Neural progenitor cell (in vitro differentiated cells): ENCODE data around the gene AP1B1. TPM values are rescaled to one million over a fixed set of nuclear protein-coding genes. Genes with fewer than 3 reads are reported as not detected.

Experiments used
- DNase-seq: peaks from one replicate; pipeline ENCODE4 v3.0.0-alpha.2; 2016; ENCODE audit warnings: low spot score
- H2AFZ ChIP-seq: fragments of 200-600 bp; sonication (generic); replicated peaks from 2 replicates; pipeline ENCODE4 v1.6.1; 2016; ENCODE audit warnings: antibody characterized with exemption
- H3F3A ChIP-seq: fragments of 200-600 bp; sonication (generic); 2 replicates; pipeline ENCODE4 v1.6.1; 2016; ENCODE audit warnings: antibody characterized with exemption, low read depth
- H3K27ac ChIP-seq: fragments of 200-600 bp; sonication (generic); 2 replicates; pipeline ENCODE4 v1.5.1; 2016; ENCODE audit warnings: mild to moderate bottlenecking
- H3K27me3 ChIP-seq: fragments of 200-600 bp; sonication (generic); 2 replicates; pipeline ENCODE4 v1.6.1; 2016; ENCODE audit warnings: mild to moderate bottlenecking, moderate library complexity
- H3K36me3 ChIP-seq: fragments of 200-600 bp; sonication (generic); 2 replicates; pipeline ENCODE4 v1.5.1; 2016
- H3K4me1 ChIP-seq: fragments of 200-600 bp; sonication (generic); 2 replicates; pipeline ENCODE4 v1.6.1; 2016; ENCODE audit warnings: mixed run types
- H3K4me2 ChIP-seq: fragments of 200-600 bp; sonication (generic); 2 replicates; pipeline ENCODE4 v1.6.1; 2016
- H3K4me3 ChIP-seq: fragments of 200-600 bp; sonication (generic); 2 replicates; pipeline ENCODE4 v1.5.1; 2016
- H3K79me2 ChIP-seq: fragments of 200-600 bp; sonication (generic); 2 replicates; pipeline ENCODE4 v1.6.1; 2016; ENCODE audit warnings: low read depth
- H3K9ac ChIP-seq: fragments of 200-600 bp; sonication (generic); 2 replicates; pipeline ENCODE4 v1.6.1; 2016
- H3K9me3 ChIP-seq: fragments of 200-600 bp; sonication (generic); 2 replicates; pipeline ENCODE4 v1.5.1; 2016; ENCODE audit warnings: low read depth
- H4K20me1 ChIP-seq: fragments of 200-600 bp; sonication (generic); 2 replicates; pipeline ENCODE4 v1.6.1; 2016; ENCODE audit warnings: low read depth
- H3K27ac Mint-ChIP-seq: 3 replicates; pipeline ENCODE4 v1.8.0; 2021; ENCODE audit warnings: mixed read lengths
- H3K27me3 Mint-ChIP-seq: 2 replicates; pipeline ENCODE4 v1.8.0; 2022; ENCODE audit warnings: low read depth, mild to moderate bottlenecking, inconsistent platforms, moderate library complexity, mixed read lengths; ENCODE audit not compliant: insufficient read depth
- H3K36me3 Mint-ChIP-seq: 3 replicates; pipeline ENCODE4 v1.8.0; 2021; ENCODE audit warnings: mixed read lengths
- H3K4me1 Mint-ChIP-seq: 3 replicates; pipeline ENCODE4 v1.8.0; 2021; ENCODE audit warnings: mixed read lengths
- H3K4me3 Mint-ChIP-seq: 3 replicates; pipeline ENCODE4 v1.8.0; 2021; ENCODE audit warnings: mild to moderate bottlenecking, moderate library complexity, mixed read lengths
- H3K9me3 Mint-ChIP-seq: 3 replicates; pipeline ENCODE4 v1.8.0; 2020; ENCODE audit warnings: mixed read lengths
- EZH2 ChIP-seq: fragments of 200-600 bp; sonication (generic); IDR thresholded peaks from 2 replicates; pipeline ENCODE4 v1.6.1; 2017; ENCODE audit warnings: antibody characterized with exemption, mild to moderate bottlenecking, moderate library complexity
- EZH2phosphoT487 ChIP-seq: fragments of 200-600 bp; sonication (generic); IDR thresholded peaks from 2 replicates; pipeline ENCODE4 v1.6.1; 2017; ENCODE audit warnings: antibody characterized with exemption
- total RNA-seq: library from RNA; depleted of rRNA; stranded (reverse); fragments of >200 nt; gene quantifications from 2 replicates; pipeline ENCODE4 v1.2.3, GENCODE V29; 2015; ENCODE audit warnings: low replicate concordance
- TF ChIP-seq, protein P1 (sequence below): fragments of 200-600 bp; sonication (generic); IDR thresholded peaks from 2 replicates; pipeline ENCODE4 v1.5.1; 2017; ENCODE audit warnings: antibody characterized with exemption, mild to moderate bottlenecking

The AP1B1 gene
- total RNA-seq, 1 donor from 2014 or later, result 34.7 TPM

DNA sequence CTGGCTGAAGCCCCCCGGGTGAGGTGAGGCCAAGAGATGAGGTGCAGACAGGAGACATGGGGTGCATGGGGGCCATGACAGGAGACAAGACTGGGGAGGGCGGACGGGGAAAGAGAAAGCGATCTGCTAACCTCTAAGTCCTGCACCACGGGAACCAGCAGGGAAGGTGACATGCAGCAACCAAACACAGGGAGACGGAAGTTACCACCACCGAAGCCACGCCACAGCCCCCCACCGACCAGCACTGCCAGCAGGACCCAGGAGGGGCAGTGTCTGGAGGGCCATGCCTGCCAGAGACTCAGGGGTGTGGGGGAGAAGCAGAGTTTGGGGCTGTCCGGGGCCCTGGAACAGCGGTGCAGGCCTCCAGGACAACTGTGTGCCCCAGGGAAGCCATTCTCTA, 58.8 kb downstream of the AP1B1 start:
- Mint-ChIP-seq H3K4me3 (peak overlapping the region; percentile 36), H3K27ac (no peak overlapping the region), H3K9me3 (no peaks in the 10 kb centered on the region), H3K27me3 (no peaks in the 10 kb centered on the region), H3K4me1 (peaks cover 2% of the 10 kb centered on the region), H3K36me3 (peaks cover 10% of the 10 kb centered on the region)
- Histone ChIP-seq H3K27ac (no peak overlapping the region), H3K27me3 (no peaks in the 10 kb centered on the region), H3F3A (no peaks in the 10 kb centered on the region), H3K4me2 (no peak overlapping the region), H3K9ac (no peak overlapping the region), H4K20me1 (no peaks in the 10 kb centered on the region), H3K4me3 (no peak overlapping the region), H2AFZ (no peak overlapping the region), H3K36me3 (no peaks in the 10 kb centered on the region), H3K9me3 (no peaks in the 10 kb centered on the region), H3K79me2 (no peaks in the 10 kb centered on the region), H3K4me1 (no peaks in the 10 kb centered on the region)
- no peak for TF ChIP-seq EZH2
- TF ChIP-seq EZH2phosphoT487, result no peak
- DNase-seq, result no peak

DNA sequence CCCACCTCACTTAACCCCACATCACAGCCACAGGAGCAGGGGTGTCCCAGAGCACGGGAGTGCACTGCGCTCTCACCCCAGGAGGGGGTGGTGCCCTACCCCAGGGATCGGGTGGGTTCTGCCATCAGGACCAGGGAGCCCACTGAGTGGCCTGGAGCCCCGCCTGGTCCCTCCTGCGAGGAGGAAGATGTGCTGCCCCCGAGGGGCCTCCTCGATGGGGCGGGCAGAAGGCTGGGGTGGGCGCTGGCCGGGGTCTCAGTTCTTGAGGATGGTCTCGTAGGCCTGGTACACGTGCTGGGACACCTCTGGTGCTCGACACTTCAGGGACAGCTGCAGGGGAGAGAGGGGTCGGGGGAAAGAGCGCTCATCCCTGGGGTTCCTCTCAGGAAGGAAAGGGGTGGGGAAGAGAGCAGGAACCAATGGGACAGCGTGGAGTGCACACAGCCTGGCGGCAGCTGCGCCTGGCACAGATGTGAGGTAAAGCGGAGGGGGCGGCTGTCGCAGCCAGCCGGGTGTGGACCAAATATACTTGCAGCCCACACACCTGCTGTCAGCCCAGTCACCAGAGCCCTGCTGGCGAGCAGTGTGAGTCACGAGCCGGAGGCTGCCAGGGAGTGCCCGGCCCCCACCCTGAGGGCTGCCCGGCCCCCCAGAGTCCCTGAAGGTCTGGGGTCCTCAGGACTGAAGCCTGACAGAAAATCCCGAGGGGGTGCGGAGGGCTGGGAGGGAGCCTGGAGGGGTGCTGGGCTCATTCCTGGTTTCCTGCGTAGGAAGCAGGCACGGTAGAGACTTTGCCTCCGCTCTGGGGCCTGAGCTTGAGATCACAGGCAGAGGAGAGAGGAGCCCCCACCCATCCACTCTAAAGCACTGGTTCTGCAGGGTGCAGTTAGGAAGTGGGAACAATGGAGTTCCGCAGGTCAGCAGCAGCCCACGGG, 59.5 kb downstream of the AP1B1 start:
- no peak overlapping the region for H3K4me2 ChIP-seq
- no peak overlapping the region for H3K27ac ChIP-seq
- no peak overlapping the region for H3K4me3 ChIP-seq
- H3F3A ChIP-seq, result peaks cover 1% of the 10 kb centered on the region
- no peaks in the 10 kb centered on the region for H3K9me3 Mint-ChIP-seq
- peaks cover 2% of the 10 kb centered on the region for H3K4me1 Mint-ChIP-seq
- TF ChIP-seq, protein P1, sequence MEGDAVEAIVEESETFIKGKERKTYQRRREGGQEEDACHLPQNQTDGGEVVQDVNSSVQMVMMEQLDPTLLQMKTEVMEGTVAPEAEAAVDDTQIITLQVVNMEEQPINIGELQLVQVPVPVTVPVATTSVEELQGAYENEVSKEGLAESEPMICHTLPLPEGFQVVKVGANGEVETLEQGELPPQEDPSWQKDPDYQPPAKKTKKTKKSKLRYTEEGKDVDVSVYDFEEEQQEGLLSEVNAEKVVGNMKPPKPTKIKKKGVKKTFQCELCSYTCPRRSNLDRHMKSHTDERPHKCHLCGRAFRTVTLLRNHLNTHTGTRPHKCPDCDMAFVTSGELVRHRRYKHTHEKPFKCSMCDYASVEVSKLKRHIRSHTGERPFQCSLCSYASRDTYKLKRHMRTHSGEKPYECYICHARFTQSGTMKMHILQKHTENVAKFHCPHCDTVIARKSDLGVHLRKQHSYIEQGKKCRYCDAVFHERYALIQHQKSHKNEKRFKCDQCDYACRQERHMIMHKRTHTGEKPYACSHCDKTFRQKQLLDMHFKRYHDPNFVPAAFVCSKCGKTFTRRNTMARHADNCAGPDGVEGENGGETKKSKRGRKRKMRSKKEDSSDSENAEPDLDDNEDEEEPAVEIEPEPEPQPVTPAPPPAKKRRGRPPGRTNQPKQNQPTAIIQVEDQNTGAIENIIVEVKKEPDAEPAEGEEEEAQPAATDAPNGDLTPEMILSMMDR, result no peak
- TF ChIP-seq EZH2 (no peak), EZH2phosphoT487 (no peak)
- H4K20me1 ChIP-seq, result no peaks in the 10 kb centered on the region
- no peaks in the 10 kb centered on the region for H3K27me3 Mint-ChIP-seq
- H3K9ac ChIP-seq, result no peak overlapping the region
- H3K79me2 ChIP-seq, result no peaks in the 10 kb centered on the region
- peaks cover 8% of the 10 kb centered on the region for H3K36me3 Mint-ChIP-seq
- H3K27ac Mint-ChIP-seq, result no peak overlapping the region
- no peaks in the 10 kb centered on the region for H3K9me3 ChIP-seq
- no peak for DNase-seq
- H3K4me3 Mint-ChIP-seq, result no peak overlapping the region
- H3K4me1 ChIP-seq, result no peaks in the 10 kb centered on the region
- no peaks in the 10 kb centered on the region for H3K36me3 ChIP-seq
- no peaks in the 10 kb centered on the region for H3K27me3 ChIP-seq
- no peak overlapping the region for H2AFZ ChIP-seq

DNA sequence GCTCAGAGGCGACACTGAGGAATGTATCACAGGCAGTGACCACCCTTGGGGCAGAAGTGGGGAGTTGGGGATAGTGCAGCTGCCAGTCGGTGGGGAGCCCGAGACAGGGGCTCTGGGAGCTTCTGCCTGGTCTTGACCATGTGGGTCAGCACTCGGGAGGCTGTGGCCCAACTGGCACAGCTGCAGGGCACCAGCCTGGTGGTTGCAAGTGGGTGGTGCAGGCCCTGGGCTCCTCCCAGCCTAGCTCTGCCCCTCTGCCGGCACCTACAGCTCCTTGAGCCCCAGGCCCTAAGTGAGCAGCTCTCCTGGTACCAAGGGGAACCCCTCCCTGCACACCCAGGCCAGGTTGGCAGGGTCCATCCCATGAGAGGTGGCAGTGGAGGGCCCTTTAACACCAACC, 60.3 kb downstream of the AP1B1 start:
- no peak overlapping the region for H3K4me3 Mint-ChIP-seq
- Histone ChIP-seq H3K9ac (no peak overlapping the region), H3K36me3 (no peaks in the 10 kb centered on the region), H3K4me2 (no peak overlapping the region), H3K79me2 (no peaks in the 10 kb centered on the region), H3K9me3 (no peaks in the 10 kb centered on the region), H3K4me3 (no peak overlapping the region), H4K20me1 (no peaks in the 10 kb centered on the region), H2AFZ (no peak overlapping the region), H3K27ac (no peak overlapping the region), H3F3A (peaks cover 3% of the 10 kb centered on the region), H3K4me1 (no peaks in the 10 kb centered on the region), H3K27me3 (no peaks in the 10 kb centered on the region)
- H3K36me3 Mint-ChIP-seq, result peaks cover 5% of the 10 kb centered on the region
- TF ChIP-seq, protein P1, result no peak
- TF ChIP-seq EZH2, result no peak
- no peak for TF ChIP-seq EZH2phosphoT487
- DNase-seq, result no peak
- no peaks in the 10 kb centered on the region for H3K27me3 Mint-ChIP-seq
- H3K9me3 Mint-ChIP-seq, result no peaks in the 10 kb centered on the region
- peaks cover 2% of the 10 kb centered on the region for H3K4me1 Mint-ChIP-seq
- H3K27ac Mint-ChIP-seq, result no peak overlapping the region
